Stimulated activated CD4-positive, alpha-beta T cell treated with anti-CD3 and anti-CD28 coated beads, Interleukin-1b, Interleukin-23, amount 100 ng/mL, for 48 hours (primary cell): ENCODE results near the gene BOD1.
A peak's percentile ranks its signal among the peaks of the same experiment; 100 is the strongest.

ENCODE experiments used
- DNase-seq: peaks from one replicate; pipeline ENCODE4 v3.0.0-alpha.2; 2020

Gene BOD1

GRCh38 chr5:173575985-173576384, 40.5 kb downstream of the BOD1 start:
- no peak for DNase-seq

- DNase-seq, result no peak
These were observed 41.5 kb downstream of the BOD1 start for GRCh38 chr5:173574983-173575382.

GRCh38 chr5:173573126-173573960, 43.1 kb downstream of the BOD1 start:
- DNase-seq, result peak; percentile 54

GRCh38 chr5:173572431-173573125, 43.9 kb downstream of the BOD1 start:
- DNase-seq, result no peak

GRCh38 chr5:173570321-173571090, 45.9 kb downstream of the BOD1 start:
- DNase-seq, result no peak

- DNase-seq, result no peak
These were observed 47.7 kb downstream of the BOD1 start for GRCh38 chr5:173568703-173569102.

GRCh38 chr5:173568128-173568527, 48.3 kb downstream of the BOD1 start:
- DNase-seq, result no peak

- no peak for DNase-seq
These were observed 48.9 kb downstream of the BOD1 start for GRCh38 chr5:173567548-173567947.

- DNase-seq, result no peak
These were observed 50.9 kb downstream of the BOD1 start for GRCh38 chr5:173565491-173566072.

GRCh38 chr5:173564106-173564505, 52.3 kb downstream of the BOD1 start:
- DNase-seq, result no peak

- no peak for DNase-seq
These were observed 53.2 kb downstream of the BOD1 start for GRCh38 chr5:173563246-173563645.

- no peak for DNase-seq
These were observed 54.0 kb downstream of the BOD1 start for GRCh38 chr5:173562451-173562850.
